HepG2 (cell line): ENCODE data around the gene NOP14. TPM values are rescaled to one million over a fixed set of nuclear protein-coding genes. Genes with fewer than 3 reads are reported as not detected.
A peak's percentile ranks its signal among the peaks of the same experiment; 100 is the strongest.

Source experiments
- ATAC-seq: fragments of 200-7000 bp; cut with Tn5 transposase; 3 replicates; pipeline ENCODE4 v1.9.1; 2020; ENCODE audit warnings: mild to moderate bottlenecking, moderate library complexity
- BruUV-seq: library from RNA; stranded (reverse); fragments of 400-500 nt; replicated peaks from 2 replicates; lab custom pipeline; 2021; lab: Mats Ljungman, UMichigan
- CTCF ChIA-PET: fragments of 300-600 bp; formaldehyde crosslinking; extraction: SDS; loops from one replicate; lab custom pipeline; 2021; ENCODE audit warnings: low total read pairs, inconsistent platforms, low intra/inter-chr PET ratio; lab: Yijun Ruan, JAX
- POLR2A ChIA-PET: fragments of 350-600 bp; sonication (Branson Sonifier 250); formaldehyde crosslinking; loops from one replicate; lab custom pipeline; 2020; ENCODE audit warnings: antibody characterized with exemption, inconsistent platforms; lab: Yijun Ruan, JAX
- DNase-seq: peaks from one replicate; pipeline ENCODE4 v3.0.0-alpha.2; 2015; ENCODE audit warnings: low spot score
- FAIRE-seq: peaks from 3 replicates; lab custom pipeline; 2011; peaks lifted over from hg19 to GRCh38; lab: Jason Lieb, UNC
- H2AFZ ChIP-seq: one replicate; pipeline ENCODE4 v1.6.1; 2011; ENCODE audit warnings: low read length, inconsistent platforms
- H3K27ac ChIP-seq: fragments of 300-600 bp; 3 replicates; pipeline ENCODE4 v1.8.0; 2011; ENCODE audit warnings: mixed run types, mild to moderate bottlenecking, mixed read lengths, low read length, inconsistent platforms; ENCODE audit not compliant: insufficient read depth; ENCODE audit errors: extremely low read length
- H3K27me3 ChIP-seq, 2 experiments: fragments of 200-600 bp in 1 of 2; 2 replicates in 1 of 2; 3 replicates in 1 of 2; pipeline versions ENCODE4 v1.6.0 to v1.8.0; 2011; ENCODE audit warnings: low read length in 2 of 2, mild to moderate bottlenecking in 2 of 2, moderate library complexity in 2 of 2, inconsistent platforms in 1 of 2; ENCODE audit not compliant: insufficient read depth in 2 of 2, control insufficient read depth in 1 of 2
- H3K36me3 ChIP-seq, 2 experiments: fragments of 200-600 bp in 1 of 2; replicated peaks in 1 of 2; 2 replicates in 1 of 2; 3 replicates in 1 of 2; pipeline versions ENCODE4 v1.5.1 to v1.8.0; 2011; ENCODE audit warnings: low read length in 2 of 2, inconsistent platforms in 1 of 2; ENCODE audit not compliant: insufficient read depth in 2 of 2, control insufficient read depth in 1 of 2
- H3K4me1 ChIP-seq: 2 replicates; pipeline ENCODE4 v1.5.1; 2012; ENCODE audit warnings: low read length, inconsistent platforms; ENCODE audit not compliant: insufficient read depth
- H3K4me2 ChIP-seq: 2 replicates; pipeline ENCODE4 v1.6.0; 2011; ENCODE audit warnings: low read depth, low read length, inconsistent platforms
- H3K4me3 ChIP-seq, 3 experiments: fragments of 200-600 bp in 1 of 3; sonication (generic), shearing (Covaris generic) in 1 of 3; replicated peaks in 1 of 3; 2 replicates each; pipeline ENCODE4 v1.5.1; 2011 to 2016; ENCODE audit warnings: low read length in 3 of 3, inconsistent platforms in 2 of 3, low read depth in 2 of 3, mild to moderate bottlenecking in 2 of 3, control low read depth in 1 of 3, mixed read lengths in 1 of 3; ENCODE audit not compliant: insufficient read depth in 1 of 3
- H3K79me2 ChIP-seq: one replicate; pipeline ENCODE4 v1.6.1; 2011; ENCODE audit warnings: low read length, inconsistent platforms; ENCODE audit not compliant: insufficient read depth
- H3K9ac ChIP-seq: 2 replicates; pipeline ENCODE4 v1.6.0; 2011; ENCODE audit warnings: mild to moderate bottlenecking, low read depth, low read length, inconsistent platforms; ENCODE audit not compliant: insufficient read depth
- H3K9me3 ChIP-seq: 2 replicates; pipeline ENCODE4 v1.5.1; 2012; ENCODE audit warnings: mild to moderate bottlenecking, low read length
- H4K20me1 ChIP-seq: 2 replicates; pipeline ENCODE4 v1.6.0; 2011; ENCODE audit warnings: inconsistent platforms, mild to moderate bottlenecking, low read length, moderate library complexity; ENCODE audit not compliant: insufficient read depth
- DMAP1 ChIP-seq: IDR thresholded peaks from 2 replicates; pipeline ENCODE4 v1.6.1; 2016
- FOSL2 ChIP-seq: sonication (generic); formaldehyde crosslinking; IDR thresholded peaks from 2 replicates; pipeline ENCODE4 v1.4.0; 2020; ENCODE audit warnings: missing genetic modification reagents
- FOXK1 ChIP-seq: sonication (generic); formaldehyde crosslinking; IDR thresholded peaks from 2 replicates; pipeline ENCODE4 v1.4.0; 2020; ENCODE audit warnings: low read depth, missing genetic modification reagents, borderline replicate concordance
- GPN1 ChIP-seq: sonication (generic); formaldehyde crosslinking; IDR thresholded peaks from 2 replicates; pipeline ENCODE4 v1.5.1; 2020; ENCODE audit warnings: missing genetic modification reagents, borderline replicate concordance
- MXD4 ChIP-seq: IDR thresholded peaks from 2 replicates; pipeline ENCODE4 v1.6.1; 2016; ENCODE audit warnings: mild to moderate bottlenecking, missing biosample characterization, missing genetic modification reagents
- TAF1 ChIP-seq: sonication (generic); formaldehyde crosslinking; IDR thresholded peaks from 2 replicates; pipeline ENCODE4 v1.4.0; 2020; ENCODE audit warnings: missing genetic modification reagents
- TEAD3 ChIP-seq: optimal IDR thresholded peaks from 2 replicates; pipeline ENCODE3; 2016; ENCODE audit warnings: borderline replicate concordance
- THAP11 ChIP-seq: IDR thresholded peaks from 2 replicates; pipeline ENCODE4 v1.6.1; 2016; ENCODE audit warnings: missing biosample characterization, missing genetic modification reagents
- ZNF12 ChIP-seq: sonication (generic); formaldehyde crosslinking; IDR thresholded peaks from 2 replicates; pipeline ENCODE4 v1.5.0; 2020; ENCODE audit warnings: missing genetic modification reagents
- ZNF543 ChIP-seq: sonication (generic); formaldehyde crosslinking; IDR thresholded peaks from 2 replicates; pipeline ENCODE4 v1.4.0; 2020; ENCODE audit warnings: mild to moderate bottlenecking, missing genetic modification reagents
- WGBS: methylation state at CpG from one replicate; pipeline ENCODE4 v1.1.6; 2017; ENCODE audit warnings: low lambda C conversion rate; 5-methylcytosine and 5-hydroxymethylcytosine counted together
- in situ Hi-C: cut with HindIII; loops from 2 replicates; pipeline ENCODE4 v1.10.0; 2017; ENCODE audit warnings: low pct_unique_long_range_greater_than_20kb; ENCODE audit not compliant: extremely low pct_ligation_motif_present
- intact Hi-C: fragments of 100-400 bp; cut with micrococcal nuclease; formaldehyde crosslinking; loops from one replicate; pipeline ENCODE4 v1.10.0; 2022; ENCODE audit not compliant: unreplicated experiment
- polyA plus RNA-seq, 8 experiments: library from polyadenylated mRNA; depleted of rRNA in 3 of 8; stranded (reverse) in 7 of 8; unstranded in 1 of 8; fragments of >200 nt; fragmentation: Illumina TruSeq in 4 of 8; extraction: Trizol in 4 of 8; gene quantifications; 2 replicates each; pipeline versions ENCODE4 v1.2.1 to v1.2.3, GENCODE V29; 2011 to 2016; ENCODE audit warnings: low read depth in 4 of 8, missing spikeins in 1 of 8, mixed read lengths in 1 of 8; ENCODE audit not compliant: insufficient read depth in 1 of 8
- total RNA-seq, 5 experiments: library from RNA; depleted of rRNA; stranded (reverse); fragments of >200 nt; fragmentation: Illumina TruSeq; extraction: Trizol; gene quantifications; 2 replicates each; pipeline ENCODE4 v1.2.3, GENCODE V29; 2016; ENCODE audit warnings: low read depth in 1 of 5
- TF ChIP-seq, protein P1 (sequence below): IDR thresholded peaks from 2 replicates; pipeline ENCODE4 v1.6.1; 2016; ENCODE audit warnings: mild to moderate bottlenecking
- TF ChIP-seq, protein P2 (sequence below): IDR thresholded peaks from 2 replicates; pipeline ENCODE4 v1.6.1; 2016; ENCODE audit warnings: missing compliant biosample characterization, missing genetic modification reagents, borderline replicate concordance
- TF ChIP-seq, protein P3 (sequence below): IDR thresholded peaks from 2 replicates; pipeline ENCODE4 v1.4.0; 2020; ENCODE audit warnings: mild to moderate bottlenecking, missing genetic modification reagents
- TF ChIP-seq, protein P4 (sequence below): IDR thresholded peaks from 2 replicates; pipeline ENCODE4 v1.6.1; 2012; ENCODE audit warnings: inconsistent platforms

Gene NOP14
- total and polyA plus RNA-seq, 2 of the 13 experiments (the other 11 are each of a cell fraction or from before 2014, with no cell fraction given) = 6.9 to 47.9 TPM

DNA sequence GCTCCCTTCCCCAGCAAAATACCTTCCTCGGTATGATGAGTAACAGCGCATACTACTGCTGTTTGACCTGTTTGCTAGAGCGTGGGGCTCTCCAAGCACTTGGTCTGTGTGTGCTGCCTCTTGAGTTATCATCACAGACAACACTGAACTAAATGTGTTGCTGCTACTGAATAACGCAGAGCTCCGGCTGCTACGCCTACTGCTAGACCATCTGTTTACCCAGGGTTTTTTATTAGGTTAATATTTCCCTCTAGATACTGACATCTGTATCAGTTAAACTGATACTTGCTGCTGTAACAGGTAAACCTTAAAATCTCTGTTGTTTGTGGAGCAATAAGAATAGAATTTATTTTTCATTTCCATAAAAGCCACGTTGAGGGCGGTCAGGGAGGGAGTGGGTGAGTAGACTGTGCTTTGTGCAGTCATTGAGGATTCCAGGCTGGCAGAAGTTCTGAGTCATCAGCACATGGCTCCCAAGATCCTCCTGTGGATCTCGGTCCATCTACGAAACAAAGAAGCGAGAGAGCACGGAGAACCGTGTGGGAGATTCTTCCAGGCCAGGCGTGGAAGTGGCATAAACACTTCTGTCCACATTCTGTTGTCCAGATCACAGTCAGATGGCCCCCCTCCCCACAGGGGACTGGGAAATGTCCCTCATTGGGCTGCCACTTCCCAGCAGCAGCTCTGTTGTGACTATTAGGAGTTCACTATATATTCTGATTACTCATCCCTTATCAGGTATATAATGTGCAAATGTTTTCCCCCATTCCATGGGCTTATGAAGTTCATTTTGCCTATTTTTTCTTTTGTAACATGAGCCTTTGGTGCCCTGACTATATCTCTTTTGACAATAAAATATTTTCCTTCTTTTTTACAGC, 14.2 kb upstream of the NOP14 start:
- FAIRE-seq = peak; percentile 12
- BruUV-seq = no TSS peak
- ChIA-PET POLR2A (interaction anchor here (0.6 to 2.2 kb wide), 2 partner anchors 14 to 250 kb away, joined by 4 to 16 read pairs; partner anchors contain the start of genes GRK4 and NOP14), CTCF (interaction anchor here (2.2 kb wide), 1 partner anchor 60 kb away, joined by 14 read pairs; no protein-coding TSS in a partner anchor)
- ATAC-seq = peak; percentile 60
- Histone ChIP-seq H3K4me1 (peaks cover 20% of the 10 kb centered on the region), H3K9me3 (no peaks in the 10 kb centered on the region), H2AFZ (peak overlapping the region; percentile 70), H3K36me3 (no peaks in the 10 kb centered on the region), H3K27me3 (peaks cover 0 to 29% of the 10 kb centered on the region in 2 experiments; a peak in 3 of 5 replicates), H4K20me1 (no peaks in the 10 kb centered on the region), H3K27ac (no peak overlapping the region), H3K4me3 (peak overlapping the region in 2 of 3 experiments; percentile 19 to 35; a peak in 2 of 6 replicates), H3K9ac (peak overlapping the region; percentile 38), H3K4me2 (peak overlapping the region; percentile 71), H3K79me2 (no peaks in the 10 kb centered on the region)
- in situ Hi-C loops (no loop called here), intact Hi-C loops (loop anchor here (1.0 kb wide), 1 partner anchor 60 kb away; no protein-coding TSS in a partner anchor)
- peak; percentile 23 for DNase-seq
- 3% methylated on average over 14 of the region's 14 CpGs for WGBS
- TF ChIP-seq ZNF12 (CRISPR knock-in tag) (peak; percentile 54; the same call in 1 of the 2 replicates), FOXK1 (peak; percentile 19; the same call in 1 of the 2 replicates), FOSL2 (CRISPR knock-in tag) (peak; percentile 94), MXD4 (CRISPR knock-in tag) (peak; percentile 45; the same call in 1 of the 2 replicates), GPN1 (CRISPR knock-in tag) (no peak), THAP11 (CRISPR knock-in tag) (peak; percentile 25; the same call in 1 of the 2 replicates), TAF1 (CRISPR knock-in tag) (peak; percentile 34; the same call in 1 of the 2 replicates), TEAD3 (CRISPR knock-in tag) (peak; percentile 71), ZNF543 (no peak), DMAP1 (CRISPR knock-in tag) (0 out of 2 replicates have a peak, but pooled peaks have one; percentile 42)
- TF ChIP-seq, protein P1, sequence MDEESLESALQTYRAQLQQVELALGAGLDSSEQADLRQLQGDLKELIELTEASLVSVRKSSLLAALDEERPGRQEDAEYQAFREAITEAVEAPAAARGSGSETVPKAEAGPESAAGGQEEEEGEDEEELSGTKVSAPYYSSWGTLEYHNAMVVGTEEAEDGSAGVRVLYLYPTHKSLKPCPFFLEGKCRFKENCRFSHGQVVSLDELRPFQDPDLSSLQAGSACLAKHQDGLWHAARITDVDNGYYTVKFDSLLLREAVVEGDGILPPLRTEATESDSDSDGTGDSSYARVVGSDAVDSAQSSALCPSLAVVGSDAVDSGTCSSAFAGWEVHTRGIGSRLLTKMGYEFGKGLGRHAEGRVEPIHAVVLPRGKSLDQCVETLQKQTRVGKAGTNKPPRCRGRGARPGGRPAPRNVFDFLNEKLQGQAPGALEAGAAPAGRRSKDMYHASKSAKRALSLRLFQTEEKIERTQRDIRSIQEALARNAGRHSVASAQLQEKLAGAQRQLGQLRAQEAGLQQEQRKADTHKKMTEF = 0 out of 2 replicates have a peak, but pooled peaks have one; percentile 16
- TF ChIP-seq, protein P2, sequence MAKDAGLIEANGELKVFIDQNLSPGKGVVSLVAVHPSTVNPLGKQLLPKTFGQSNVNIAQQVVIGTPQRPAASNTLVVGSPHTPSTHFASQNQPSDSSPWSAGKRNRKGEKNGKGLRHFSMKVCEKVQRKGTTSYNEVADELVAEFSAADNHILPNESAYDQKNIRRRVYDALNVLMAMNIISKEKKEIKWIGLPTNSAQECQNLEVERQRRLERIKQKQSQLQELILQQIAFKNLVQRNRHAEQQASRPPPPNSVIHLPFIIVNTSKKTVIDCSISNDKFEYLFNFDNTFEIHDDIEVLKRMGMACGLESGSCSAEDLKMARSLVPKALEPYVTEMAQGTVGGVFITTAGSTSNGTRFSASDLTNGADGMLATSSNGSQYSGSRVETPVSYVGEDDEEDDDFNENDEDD (CRISPR knock-in tag) = peak; percentile 33; the same call in 1 of the 2 replicates
- TF ChIP-seq, protein P3, sequence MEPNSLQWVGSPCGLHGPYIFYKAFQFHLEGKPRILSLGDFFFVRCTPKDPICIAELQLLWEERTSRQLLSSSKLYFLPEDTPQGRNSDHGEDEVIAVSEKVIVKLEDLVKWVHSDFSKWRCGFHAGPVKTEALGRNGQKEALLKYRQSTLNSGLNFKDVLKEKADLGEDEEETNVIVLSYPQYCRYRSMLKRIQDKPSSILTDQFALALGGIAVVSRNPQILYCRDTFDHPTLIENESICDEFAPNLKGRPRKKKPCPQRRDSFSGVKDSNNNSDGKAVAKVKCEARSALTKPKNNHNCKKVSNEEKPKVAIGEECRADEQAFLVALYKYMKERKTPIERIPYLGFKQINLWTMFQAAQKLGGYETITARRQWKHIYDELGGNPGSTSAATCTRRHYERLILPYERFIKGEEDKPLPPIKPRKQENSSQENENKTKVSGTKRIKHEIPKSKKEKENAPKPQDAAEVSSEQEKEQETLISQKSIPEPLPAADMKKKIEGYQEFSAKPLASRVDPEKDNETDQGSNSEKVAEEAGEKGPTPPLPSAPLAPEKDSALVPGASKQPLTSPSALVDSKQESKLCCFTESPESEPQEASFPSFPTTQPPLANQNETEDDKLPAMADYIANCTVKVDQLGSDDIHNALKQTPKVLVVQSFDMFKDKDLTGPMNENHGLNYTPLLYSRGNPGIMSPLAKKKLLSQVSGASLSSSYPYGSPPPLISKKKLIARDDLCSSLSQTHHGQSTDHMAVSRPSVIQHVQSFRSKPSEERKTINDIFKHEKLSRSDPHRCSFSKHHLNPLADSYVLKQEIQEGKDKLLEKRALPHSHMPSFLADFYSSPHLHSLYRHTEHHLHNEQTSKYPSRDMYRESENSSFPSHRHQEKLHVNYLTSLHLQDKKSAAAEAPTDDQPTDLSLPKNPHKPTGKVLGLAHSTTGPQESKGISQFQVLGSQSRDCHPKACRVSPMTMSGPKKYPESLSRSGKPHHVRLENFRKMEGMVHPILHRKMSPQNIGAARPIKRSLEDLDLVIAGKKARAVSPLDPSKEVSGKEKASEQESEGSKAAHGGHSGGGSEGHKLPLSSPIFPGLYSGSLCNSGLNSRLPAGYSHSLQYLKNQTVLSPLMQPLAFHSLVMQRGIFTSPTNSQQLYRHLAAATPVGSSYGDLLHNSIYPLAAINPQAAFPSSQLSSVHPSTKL = peak; percentile 28; the same call in 1 of the 2 replicates
- TF ChIP-seq, protein P4, sequence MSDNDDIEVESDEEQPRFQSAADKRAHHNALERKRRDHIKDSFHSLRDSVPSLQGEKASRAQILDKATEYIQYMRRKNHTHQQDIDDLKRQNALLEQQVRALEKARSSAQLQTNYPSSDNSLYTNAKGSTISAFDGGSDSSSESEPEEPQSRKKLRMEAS = peak; percentile 50; the same call in 1 of the 2 replicates
